Neuronal stem cell (in vitro differentiated cells): Measurements from ENCODE around the gene RANBP10.

Experiments used
- DNase-seq: peaks from one replicate; pipeline ENCODE4 v3.0.0-alpha.2; 2013; ENCODE audit warnings: low spot score
- H2AFZ ChIP-seq: one replicate; pipeline ENCODE4 v1.6.1; 2013; ENCODE audit warnings: mild to moderate bottlenecking, low read length, inconsistent platforms
- H2AK5ac ChIP-seq: 2 replicates; pipeline ENCODE4 v1.6.1; 2013; ENCODE audit warnings: low read depth, mild to moderate bottlenecking, inconsistent platforms, low read length, moderate library complexity, mixed read lengths
- H2BK120ac ChIP-seq: 2 replicates; pipeline ENCODE4 v1.6.1; 2013; ENCODE audit warnings: low read depth, mild to moderate bottlenecking, inconsistent platforms, low read length, moderate library complexity, mixed read lengths
- H2BK12ac ChIP-seq: one replicate; pipeline ENCODE4 v1.6.1; 2013; ENCODE audit warnings: low read length, inconsistent platforms
- H2BK15ac ChIP-seq: 2 replicates; pipeline ENCODE4 v1.6.1; 2013; ENCODE audit warnings: mild to moderate bottlenecking, low read length, inconsistent platforms, mixed read lengths
- H2BK5ac ChIP-seq: one replicate; pipeline ENCODE4 v1.6.1; 2013; ENCODE audit warnings: inconsistent platforms, mild to moderate bottlenecking, low read length, moderate library complexity
- H3K14ac ChIP-seq: one replicate; pipeline ENCODE4 v1.6.1; 2013; ENCODE audit warnings: low read length, inconsistent platforms
- H3K18ac ChIP-seq: 2 replicates; pipeline ENCODE4 v1.6.1; 2013; ENCODE audit warnings: low read length, inconsistent platforms
- H3K23ac ChIP-seq: 2 replicates; pipeline ENCODE4 v1.6.1; 2013; ENCODE audit warnings: low read depth, mild to moderate bottlenecking, mixed read lengths, low read length, inconsistent platforms; ENCODE audit not compliant: poor library complexity
- H3K27ac ChIP-seq: replicated peaks from 3 replicates; pipeline ENCODE4 v1.5.1; 2013; ENCODE audit warnings: low read length, inconsistent platforms
- H3K27me3 ChIP-seq, 3 experiments: 2 replicates each; pipeline ENCODE4 v1.6.1; 2013; ENCODE audit warnings: low read length in 3 of 3, mild to moderate bottlenecking in 2 of 3, inconsistent platforms in 1 of 3, low read depth in 1 of 3, mixed read lengths in 1 of 3, moderate library complexity in 1 of 3; ENCODE audit not compliant: control insufficient read depth in 3 of 3, insufficient read depth in 3 of 3
- H3K36me3 ChIP-seq, 2 donors: replicated peaks in 1 of 2; 2 replicates each; pipeline ENCODE4 v1.6.1; 2013; ENCODE audit warnings: low read length in 2 of 2; ENCODE audit not compliant: control insufficient read depth in 2 of 2, insufficient read depth in 2 of 2
- H3K4ac ChIP-seq: 2 replicates; pipeline ENCODE4 v1.6.1; 2013; ENCODE audit warnings: inconsistent platforms, mild to moderate bottlenecking, low read length, moderate library complexity
- H3K4me1 ChIP-seq, 2 donors: 1 replicate in 1 of 2; 2 replicates in 1 of 2; pipeline ENCODE4 v1.6.1; 2013; ENCODE audit warnings: low read length in 2 of 2, low read depth in 1 of 2; ENCODE audit not compliant: control insufficient read depth in 2 of 2, insufficient read depth in 1 of 2
- H3K4me2 ChIP-seq: one replicate; pipeline ENCODE4 v1.6.1; 2013; ENCODE audit warnings: mild to moderate bottlenecking, low read length, inconsistent platforms; ENCODE audit not compliant: insufficient read depth, poor library complexity, severe bottlenecking
- H3K4me3 ChIP-seq, 2 donors: 2 replicates each; pipeline ENCODE4 v1.5.1; 2013; ENCODE audit warnings: low read length in 2 of 2, mild to moderate bottlenecking in 2 of 2, inconsistent platforms in 1 of 2, moderate library complexity in 1 of 2
- H3K79me1 ChIP-seq: one replicate; pipeline ENCODE4 v1.6.1; 2013; ENCODE audit warnings: low read depth, mild to moderate bottlenecking, inconsistent platforms, low read length, moderate library complexity
- H3K9ac ChIP-seq: one replicate; pipeline ENCODE4 v1.6.1; 2013; ENCODE audit warnings: mild to moderate bottlenecking, low read depth, low read length, inconsistent platforms; ENCODE audit not compliant: poor library complexity
- H3K9me3 ChIP-seq, 2 donors: replicated peaks in 1 of 2; 2 replicates each; pipeline versions ENCODE3 to v1.6.1; 2013; ENCODE audit warnings: low read length in 2 of 2, mild to moderate bottlenecking in 2 of 2, inconsistent platforms in 1 of 2, low read depth in 1 of 2, mixed read lengths in 1 of 2, moderate library complexity in 1 of 2; ENCODE audit not compliant: control insufficient read depth in 2 of 2, insufficient read depth in 1 of 2
- H4K8ac ChIP-seq: one replicate; pipeline ENCODE4 v1.6.1; 2013; ENCODE audit warnings: low read depth, mild to moderate bottlenecking, inconsistent platforms, low read length, moderate library complexity
- H4K91ac ChIP-seq: one replicate; pipeline ENCODE4 v1.6.1; 2013; ENCODE audit warnings: low read length, low read depth, mild to moderate bottlenecking, inconsistent platforms; ENCODE audit not compliant: poor library complexity
- WGBS, 2 donors: extraction: QIAGEN DNeasy Blood & Tissue Kit; methylation state at CpG; one replicate each; pipeline ENCODE4 v1.1.7; 2013; ENCODE audit warnings: missing lambda C conversion rate in 2 of 2, mixed read lengths in 1 of 2; ENCODE audit not compliant: insufficient read length in 2 of 2, insufficient replicate concordance in 1 of 2; ENCODE audit errors: extremely low coverage in 2 of 2; 5-methylcytosine and 5-hydroxymethylcytosine counted together

Gene RANBP10

DNA sequence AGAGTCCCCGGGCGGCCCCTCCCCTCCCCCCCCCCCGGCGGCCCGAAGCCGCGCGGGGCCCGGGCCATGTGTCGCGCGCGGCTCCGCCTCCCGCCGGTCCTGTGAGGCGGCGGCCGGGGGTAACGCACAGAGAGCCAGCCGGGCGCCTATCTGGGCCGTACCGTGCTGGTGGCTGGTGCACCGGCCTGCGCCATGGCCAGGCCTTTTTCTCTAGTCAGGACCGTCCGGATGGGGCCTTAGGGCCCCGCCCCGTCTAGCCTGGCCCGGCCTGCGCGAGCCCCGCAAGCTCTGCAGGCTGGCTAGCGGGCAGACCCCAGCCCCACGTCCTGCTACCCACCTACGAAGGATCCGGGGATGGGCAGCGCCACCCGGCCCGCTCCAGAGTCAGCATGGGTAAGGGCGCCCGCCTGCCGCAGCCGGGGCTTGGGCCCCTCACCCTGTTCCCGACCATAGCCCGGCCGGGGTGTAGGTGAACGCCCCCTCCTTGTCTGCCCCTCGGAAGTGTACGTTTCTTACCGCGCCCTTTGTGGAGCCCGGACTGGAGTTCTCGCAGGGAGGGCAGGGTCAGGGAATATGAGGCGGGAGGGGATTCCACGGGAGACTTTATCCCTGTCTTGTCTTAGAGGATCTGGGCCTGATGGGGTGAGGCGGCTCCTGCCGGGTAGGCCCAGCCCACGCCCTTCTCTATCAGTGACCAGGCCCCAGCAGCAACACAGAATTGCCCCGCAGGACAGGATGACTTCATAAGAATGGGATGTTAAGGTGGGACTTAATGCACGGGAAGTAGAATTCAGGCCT is 40.9 kb upstream of the RANBP10 start, which contains the start of gene CENPT:
Gene CENPT, minus strand, starts transcription at position 630 of the 798 bp plus-strand sequence. CDS start 13,834 bp downstream, outside the sequence.
- Histone ChIP-seq H3K79me1 (peaks cover 15% of the 10 kb centered on the region), H2BK120ac (no peak within 1 kb of the TSS), H3K4me2 (peak within 1 kb of the TSS; percentile 83), H3K9ac (peak within 1 kb of the TSS; percentile 97), H2BK5ac (peak within 1 kb of the TSS; percentile 79), H3K4me3 (peak within 1 kb of the TSS; percentile 97 to 98), H3K4me1 (peaks cover 22 to 23% of the 10 kb centered on the region in 2 donors), H3K9me3 (no peaks in the 10 kb centered on the region), H2AK5ac (peak within 1 kb of the TSS; percentile 73), H4K91ac (no peak within 1 kb of the TSS), H3K18ac (peak within 1 kb of the TSS; percentile 94), H3K4ac (no peak within 1 kb of the TSS), H2BK15ac (peak within 1 kb of the TSS; percentile 55), H2AFZ (peak within 1 kb of the TSS; percentile 81), H3K14ac (peak within 1 kb of the TSS; percentile 75), H3K27me3 (no peaks in the 10 kb centered on the region), H3K23ac (peak within 1 kb of the TSS; percentile 83), H4K8ac (no peak within 1 kb of the TSS), H3K27ac (peak within 1 kb of the TSS; percentile 89), H3K36me3 (peaks cover 4 to 41% of the 10 kb centered on the region in 2 donors), H2BK12ac (no peak within 1 kb of the TSS)
- DNase-seq = no peak
- no CpG with 5 or more reads among the region's 62 CpGs for WGBS, 2 donors

- WGBS, 2 donors = no CpG with 5 or more reads among the region's 57 CpGs
- Histone ChIP-seq H3K27ac (peak within 1 kb of the TSS; percentile 89), H3K18ac (peak within 1 kb of the TSS; percentile 94), H4K91ac (no peak within 1 kb of the TSS), H3K9ac (peak within 1 kb of the TSS; percentile 97), H3K4me3 (peak within 1 kb of the TSS; percentile 97 to 98), H2BK12ac (no peak within 1 kb of the TSS), H2AFZ (peak within 1 kb of the TSS; percentile 81), H3K4me2 (peak within 1 kb of the TSS; percentile 83), H3K9me3 (no peaks in the 10 kb centered on the region), H3K27me3 (no peaks in the 10 kb centered on the region), H3K14ac (peak within 1 kb of the TSS; percentile 75), H2AK5ac (peak within 1 kb of the TSS; percentile 73), H3K4me1 (peaks cover 22 to 23% of the 10 kb centered on the region in 2 donors), H3K79me1 (peaks cover 15% of the 10 kb centered on the region), H2BK5ac (peak within 1 kb of the TSS; percentile 79), H4K8ac (no peak within 1 kb of the TSS), H2BK15ac (peak within 1 kb of the TSS; percentile 55), H3K4ac (no peak within 1 kb of the TSS), H2BK120ac (no peak within 1 kb of the TSS), H3K36me3 (peaks cover 4 to 33% of the 10 kb centered on the region in 2 donors), H3K23ac (peak within 1 kb of the TSS; percentile 83)
- DNase-seq = peak; percentile 99
These were observed 40.1 kb upstream of the RANBP10 start, which contains the start of gene NUTF2 for GRCh38 chr16:67846320-67847063. TSS of gene NUTF2 (plus strand) at chr16:67846933. CDS start at chr16:67865131, 18,198 bp downstream.

DNA sequence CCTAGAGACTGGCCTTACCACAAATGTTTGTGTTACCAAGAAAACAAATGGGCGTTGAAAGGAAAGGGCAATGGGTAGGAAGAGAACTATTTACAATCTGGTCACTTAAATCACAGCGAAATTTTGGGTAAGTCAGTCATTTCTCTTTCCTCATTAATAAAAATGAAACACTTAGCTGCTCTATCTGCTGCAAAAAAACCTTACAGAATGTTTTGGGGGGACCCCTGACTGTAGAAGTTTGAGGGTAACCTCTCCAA is 39.6 kb upstream of the RANBP10 start:
- H4K8ac ChIP-seq = no peak overlapping the region
- H3K4me1 ChIP-seq = peaks cover 22 to 23% of the 10 kb centered on the region in 2 donors
- H3K4me2 ChIP-seq = peak overlapping the region; percentile 76
- no peaks in the 10 kb centered on the region for H3K27me3 ChIP-seq
- no peak overlapping the region for H3K4ac ChIP-seq
- peak overlapping the region; percentile 82 to 97 for H3K4me3 ChIP-seq
- H4K91ac ChIP-seq = no peak overlapping the region
- H3K27ac ChIP-seq = peak overlapping the region; percentile 89
- no CpG with 5 or more reads among the region's 2 CpGs for WGBS, 2 donors
- no peak overlapping the region for H3K23ac ChIP-seq
- H2AK5ac ChIP-seq = no peak overlapping the region
- H3K14ac ChIP-seq = no peak overlapping the region
- H2BK15ac ChIP-seq = no peak overlapping the region
- peaks cover 14% of the 10 kb centered on the region for H3K79me1 ChIP-seq
- peaks cover 4 to 32% of the 10 kb centered on the region in 2 donors for H3K36me3 ChIP-seq
- H3K9me3 ChIP-seq = no peaks in the 10 kb centered on the region
- peak overlapping the region; percentile 79 for H2BK5ac ChIP-seq
- no peak overlapping the region for H2BK120ac ChIP-seq
- H3K18ac ChIP-seq = no peak overlapping the region
- H2AFZ ChIP-seq = peak overlapping the region; percentile 81
- no peak overlapping the region for H2BK12ac ChIP-seq
- H3K9ac ChIP-seq = peak overlapping the region; percentile 32
- DNase-seq = no peak
